K562 (cell line): Measurements from ENCODE around the gene CTCF. TPM values are rescaled to one million over a fixed set of nuclear protein-coding genes. Genes with fewer than 3 reads are reported as not detected.

ENCODE experiments used
- ATF1 ChIP-seq, 2 experiments: fragments of 450-650 bp in 1 of 2; IDR thresholded peaks; 2 replicates each; pipeline ENCODE4 v1.6.1; 2016; ENCODE audit warnings: missing compliant biosample characterization in 1 of 2, missing genetic modification characterization in 1 of 2
- CSDE1 ChIP-seq, 2 experiments: fragments of 450-650 bp; IDR thresholded peaks; 2 replicates each; pipeline ENCODE4 v1.6.1; 2016; ENCODE audit warnings: mild to moderate bottlenecking in 1 of 2
- FOXM1 ChIP-seq, 2 experiments: fragments of 450-650 bp in 1 of 2; sonication (generic) in 1 of 2; formaldehyde crosslinking in 1 of 2; IDR thresholded peaks; 2 replicates each; pipeline versions ENCODE4 v1.6.1 to v1.9.0; 2017 to 2022; ENCODE audit warnings: low read depth in 2 of 2, mild to moderate bottlenecking in 2 of 2, missing genetic modification reagents in 1 of 2, moderate library complexity in 1 of 2
- GABPB1 ChIP-seq: sonication (generic); formaldehyde crosslinking; IDR thresholded peaks from 2 replicates; pipeline ENCODE4 v1.8.0; 2022; ENCODE audit warnings: mild to moderate bottlenecking, missing genetic modification reagents
- HMGN3 ChIP-seq: IDR thresholded peaks from 2 replicates; pipeline ENCODE4 v1.6.1; 2011; ENCODE audit warnings: borderline replicate concordance, low read depth, mild to moderate bottlenecking, mixed read lengths, low read length; ENCODE audit not compliant: insufficient read length; ENCODE audit errors: extremely low read depth
- ILF3 ChIP-seq: fragments of 450-650 bp; IDR thresholded peaks from 2 replicates; pipeline ENCODE4 v1.6.1; 2018; ENCODE audit warnings: antibody characterized with exemption, mild to moderate bottlenecking, moderate library complexity, borderline replicate concordance
- NR2C1 ChIP-seq, 2 experiments: fragments of 450-650 bp; IDR thresholded peaks; 2 replicates each; pipeline ENCODE4 v1.6.1; 2017; ENCODE audit warnings: mild to moderate bottlenecking in 2 of 2, antibody characterized with exemption in 1 of 2, inconsistent platforms in 1 of 2, missing compliant biosample characterization in 1 of 2, missing genetic modification characterization in 1 of 2
- PML ChIP-seq: IDR thresholded peaks from 2 replicates; pipeline ENCODE4 v1.6.1; 2012; ENCODE audit warnings: low read length, inconsistent platforms
- PTTG1 ChIP-seq: fragments of 450-650 bp; IDR thresholded peaks from 2 replicates; pipeline ENCODE4 v1.6.1; 2016; ENCODE audit warnings: low read depth, mild to moderate bottlenecking, missing genetic modification characterization, missing compliant biosample characterization
- RBBP5 ChIP-seq: fragments of 200-600 bp; sonication (generic); IDR thresholded peaks from 2 replicates; pipeline ENCODE4 v1.6.1; 2012; ENCODE audit warnings: borderline replicate concordance, mild to moderate bottlenecking, low read length, control low read depth, inconsistent platforms; ENCODE audit not compliant: insufficient read depth, poor library complexity, severe bottlenecking
- RHOXF2B ChIP-seq: fragments of 250-450 bp; sonication (Bioruptor Pico); conservative IDR thresholded peaks from 2 replicates; pipeline ENCODE4 v1.5.1; 2021
- SLC30A9 ChIP-seq: fragments of 250-450 bp; sonication (Bioruptor Pico); IDR thresholded peaks from 2 replicates; pipeline ENCODE4 v1.8.0; 2022; ENCODE audit warnings: mild to moderate bottlenecking, moderate library complexity
- SMARCA5 ChIP-seq: fragments of 450-650 bp; IDR thresholded peaks from 2 replicates; pipeline ENCODE4 v1.6.1; 2016
- TAF9B ChIP-seq: fragments of 450-650 bp; IDR thresholded peaks from 2 replicates; pipeline ENCODE4 v1.6.1; 2018; ENCODE audit warnings: mild to moderate bottlenecking; ENCODE audit not compliant: partially characterized antibody
- TCFL5 ChIP-seq: fragments of 250-450 bp; sonication (Bioruptor Pico); conservative IDR thresholded peaks from 2 replicates; pipeline ENCODE4 v1.6.1; 2021; ENCODE audit warnings: mild to moderate bottlenecking, moderate library complexity, matching md5 sums
- XRCC3 ChIP-seq: fragments of 450-650 bp; IDR thresholded peaks from 2 replicates; pipeline ENCODE4 v1.6.1; 2017; ENCODE audit warnings: mild to moderate bottlenecking, moderate library complexity
- ZC3H11A ChIP-seq: IDR thresholded peaks from 2 replicates; pipeline ENCODE4 v1.6.1; 2012; ENCODE audit warnings: low read depth, low read length, improper control_type of control experiment
- ZFP36 ChIP-seq: fragments of 150-350 bp; IDR thresholded peaks from 2 replicates; pipeline ENCODE4 v1.6.1; 2018; ENCODE audit warnings: low read length, low read depth; ENCODE audit not compliant: partially characterized antibody
- ZKSCAN8 ChIP-seq: fragments of 200-800 bp; sonication (Bioruptor generic); IDR thresholded peaks from 2 replicates; pipeline ENCODE4 v1.6.1; 2016; ENCODE audit warnings: missing genetic modification characterization, missing compliant biosample characterization
- ZNF175 ChIP-seq: fragments of 200-800 bp; sonication (Bioruptor generic); IDR thresholded peaks from 2 replicates; pipeline ENCODE4 v1.6.1; 2016; ENCODE audit warnings: low read depth, mild to moderate bottlenecking, missing genetic modification characterization, missing compliant biosample characterization
- ZNF184 ChIP-seq: sonication (generic); formaldehyde crosslinking; IDR thresholded peaks from 2 replicates; pipeline ENCODE4 v1.5.0; 2020; ENCODE audit warnings: missing genetic modification reagents
- polyA plus RNA-seq, 8 experiments: library from polyadenylated mRNA; depleted of rRNA in 4 of 8; stranded (reverse) in 5 of 8; unstranded in 3 of 8; fragments of >200 nt; fragmentation: Nextera tagmentation in 2 of 8; fragmentation: Illumina TruSeq in 1 of 8; extraction: Ambion mirVana in 2 of 8; extraction: Trizol in 1 of 8; gene quantifications; 2 replicates each; pipeline versions ENCODE4 v1.2.1 to v1.2.3, GENCODE V29; 2011 to 2014; ENCODE audit warnings: inconsistent platforms in 1 of 8, missing spikeins in 1 of 8
- total RNA-seq, 7 experiments: library from RNA; depleted of rRNA in 6 of 7; stranded (reverse); fragments of >200 nt in 6 of 7; fragmentation: Illumina TruSeq in 2 of 7; extraction: Trizol in 2 of 7; gene quantifications; 2 replicates each; pipeline versions ENCODE4 v1.2.1 to v1.2.3, GENCODE V29; 2011 to 2021; ENCODE audit warnings: low replicate concordance in 1 of 7
- TF ChIP-seq, protein P1 (sequence below): sonication (generic); formaldehyde crosslinking; IDR thresholded peaks from 2 replicates; pipeline ENCODE4 v1.8.0; 2023; ENCODE audit warnings: mild to moderate bottlenecking, missing genetic modification reagents
- TF ChIP-seq, protein P2 (sequence below), 2 experiments: fragments of 250-450 bp in 1 of 2; fragments of 450-650 bp in 1 of 2; sonication (Bioruptor Pico) in 1 of 2; IDR thresholded peaks; 2 replicates each; pipeline versions ENCODE4 v1.6.1 to v1.8.0; 2016 to 2021; ENCODE audit warnings: mild to moderate bottlenecking in 2 of 2, moderate library complexity in 2 of 2, missing compliant biosample characterization in 1 of 2, missing genetic modification characterization in 1 of 2
- TF ChIP-seq, protein P3 (sequence below): conservative IDR thresholded peaks from 2 replicates; pipeline ENCODE4 v1.6.1; 2011; ENCODE audit warnings: low read depth, mild to moderate bottlenecking, low read length; ENCODE audit not compliant: control insufficient read depth

CTCF gene
- total and polyA plus RNA-seq, 9 of the 15 experiments (the other 6 are each of a cell fraction or from before 2014, with no cell fraction given): 7.8 to 49.2 (median 33.9) TPM

DNA sequence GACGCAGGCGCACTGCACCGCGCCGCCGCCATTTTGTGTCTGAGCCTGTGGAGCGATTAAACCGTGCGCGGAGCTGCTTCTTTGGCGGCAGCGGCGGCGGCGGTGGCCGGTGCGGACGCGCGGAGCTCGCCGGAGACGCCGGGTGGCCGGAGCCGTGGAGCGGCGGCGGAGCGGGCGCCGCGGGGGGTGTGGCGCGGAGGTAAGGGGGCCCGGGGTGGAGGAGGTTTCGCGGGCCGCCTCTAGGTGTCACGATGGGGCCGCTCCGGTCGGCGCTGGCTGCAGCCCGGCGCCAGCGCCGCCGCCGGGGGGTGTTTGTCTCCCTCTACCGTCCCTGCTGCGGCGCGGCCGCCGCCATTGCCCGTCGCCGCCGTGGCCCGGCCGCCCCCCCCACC lies at the start of gene CTCF (continued):
- TF ChIP-seq TAF9B (no peak), ZNF175 (CRISPR knock-in tag) (no peak), PTTG1 (no peak), SLC30A9 (CRISPR knock-in tag) (no peak), NR2C1 (IDR thresholded peaks at IDR 0.05) (no peak), NR2C1 (tag; IDR thresholded peaks at IDR 0.05) (no peak), PML (no peak), ZC3H11A (no peak), RHOXF2B (no peak), CSDE1 (IDR thresholded peaks at IDR 0.05) (no peak), ZNF184 (CRISPR knock-in tag) (no peak), XRCC3 (no peak), TCFL5 (CRISPR knock-in tag) (no peak), ZKSCAN8 (CRISPR knock-in tag) (no peak), ILF3 (no peak), ATF1 (CRISPR knock-in tag; IDR thresholded peaks at IDR 0.05) (no peak), ATF1 (tag; IDR thresholded peaks at IDR 0.05) (no peak), GABPB1 (no peak), SMARCA5 (no peak), RBBP5 (peak; percentile 5), HMGN3 (peak; percentile 22), ZFP36 (no peak), FOXM1 (IDR thresholded peaks at IDR 0.05; ENCODE audit: low read depth) (no peak), FOXM1 (CRISPR knock-in tag; IDR thresholded peaks at IDR 0.05; ENCODE audit: low read depth) (no peak)
- TF ChIP-seq, protein P1, sequence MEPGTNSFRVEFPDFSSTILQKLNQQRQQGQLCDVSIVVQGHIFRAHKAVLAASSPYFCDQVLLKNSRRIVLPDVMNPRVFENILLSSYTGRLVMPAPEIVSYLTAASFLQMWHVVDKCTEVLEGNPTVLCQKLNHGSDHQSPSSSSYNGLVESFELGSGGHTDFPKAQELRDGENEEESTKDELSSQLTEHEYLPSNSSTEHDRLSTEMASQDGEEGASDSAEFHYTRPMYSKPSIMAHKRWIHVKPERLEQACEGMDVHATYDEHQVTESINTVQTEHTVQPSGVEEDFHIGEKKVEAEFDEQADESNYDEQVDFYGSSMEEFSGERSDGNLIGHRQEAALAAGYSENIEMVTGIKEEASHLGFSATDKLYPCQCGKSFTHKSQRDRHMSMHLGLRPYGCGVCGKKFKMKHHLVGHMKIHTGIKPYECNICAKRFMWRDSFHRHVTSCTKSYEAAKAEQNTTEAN (CRISPR knock-in tag): no peak
- TF ChIP-seq, protein P2, sequence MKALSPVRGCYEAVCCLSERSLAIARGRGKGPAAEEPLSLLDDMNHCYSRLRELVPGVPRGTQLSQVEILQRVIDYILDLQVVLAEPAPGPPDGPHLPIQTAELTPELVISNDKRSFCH (CRISPR knock-in tag; IDR thresholded peaks at IDR 0.05): no peak
- TF ChIP-seq, protein P2 (tag; IDR thresholded peaks at IDR 0.05): no peak
- TF ChIP-seq, protein P3, sequence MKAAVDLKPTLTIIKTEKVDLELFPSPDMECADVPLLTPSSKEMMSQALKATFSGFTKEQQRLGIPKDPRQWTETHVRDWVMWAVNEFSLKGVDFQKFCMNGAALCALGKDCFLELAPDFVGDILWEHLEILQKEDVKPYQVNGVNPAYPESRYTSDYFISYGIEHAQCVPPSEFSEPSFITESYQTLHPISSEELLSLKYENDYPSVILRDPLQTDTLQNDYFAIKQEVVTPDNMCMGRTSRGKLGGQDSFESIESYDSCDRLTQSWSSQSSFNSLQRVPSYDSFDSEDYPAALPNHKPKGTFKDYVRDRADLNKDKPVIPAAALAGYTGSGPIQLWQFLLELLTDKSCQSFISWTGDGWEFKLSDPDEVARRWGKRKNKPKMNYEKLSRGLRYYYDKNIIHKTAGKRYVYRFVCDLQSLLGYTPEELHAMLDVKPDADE: peak; percentile 66; the same call in 1 of the 2 replicates
